Cardiac fibroblast (primary cell): ENCODE measurements around the gene JCAD.

Source experiments
- DNase-seq, 2 donors: peaks; one replicate each; pipeline versions ENCODE4 v3.0.0 to v3.0.0-alpha.2; 2010; ENCODE audit warnings: low read depth in 2 of 2
- H3K4me3 ChIP-seq, 2 donors: replicated peaks in 1 of 2; 1 replicate in 1 of 2; 2 replicates in 1 of 2; pipeline ENCODE4 v1.5.1; 2011; ENCODE audit warnings: low read depth in 2 of 2, low read length in 2 of 2, mild to moderate bottlenecking in 2 of 2, moderate library complexity in 1 of 2
- TF ChIP-seq, protein P1 (sequence below): IDR thresholded peaks from one replicate; pipeline ENCODE4 v1.5.1; 2011; ENCODE audit warnings: low read depth, mild to moderate bottlenecking, low read length, inconsistent platforms

The JCAD gene

DNA sequence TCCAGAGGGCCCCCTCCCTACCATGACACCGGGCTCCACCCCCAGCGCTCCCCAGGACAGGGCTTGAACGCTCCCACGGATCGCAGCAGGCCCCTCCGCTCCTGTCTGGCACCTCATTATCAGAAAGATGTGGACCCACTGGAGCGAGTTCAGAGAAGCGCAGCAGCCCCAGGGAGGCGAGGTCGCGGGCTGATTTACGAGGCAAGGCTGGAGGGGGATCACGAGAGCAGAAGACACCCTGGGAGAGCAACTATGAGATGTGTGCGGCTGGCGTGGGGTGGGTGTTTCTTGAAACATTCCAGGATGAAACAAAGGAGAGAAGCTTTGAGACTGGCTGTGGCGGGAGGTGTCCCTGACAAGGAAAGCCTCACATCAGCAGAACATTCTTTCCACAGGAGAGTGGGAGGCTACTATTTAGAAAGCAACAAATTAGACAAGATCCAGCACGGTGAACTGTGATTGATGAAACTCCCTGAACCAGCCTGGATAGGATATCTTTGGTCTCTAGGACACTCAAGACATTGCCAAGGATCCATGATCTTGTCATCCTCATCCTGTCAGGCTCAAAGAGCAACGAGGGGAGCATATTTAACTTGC is 66.0 kb downstream of the JCAD start:
- H3K4me3 ChIP-seq: no peak overlapping the region
- TF ChIP-seq, protein P1, sequence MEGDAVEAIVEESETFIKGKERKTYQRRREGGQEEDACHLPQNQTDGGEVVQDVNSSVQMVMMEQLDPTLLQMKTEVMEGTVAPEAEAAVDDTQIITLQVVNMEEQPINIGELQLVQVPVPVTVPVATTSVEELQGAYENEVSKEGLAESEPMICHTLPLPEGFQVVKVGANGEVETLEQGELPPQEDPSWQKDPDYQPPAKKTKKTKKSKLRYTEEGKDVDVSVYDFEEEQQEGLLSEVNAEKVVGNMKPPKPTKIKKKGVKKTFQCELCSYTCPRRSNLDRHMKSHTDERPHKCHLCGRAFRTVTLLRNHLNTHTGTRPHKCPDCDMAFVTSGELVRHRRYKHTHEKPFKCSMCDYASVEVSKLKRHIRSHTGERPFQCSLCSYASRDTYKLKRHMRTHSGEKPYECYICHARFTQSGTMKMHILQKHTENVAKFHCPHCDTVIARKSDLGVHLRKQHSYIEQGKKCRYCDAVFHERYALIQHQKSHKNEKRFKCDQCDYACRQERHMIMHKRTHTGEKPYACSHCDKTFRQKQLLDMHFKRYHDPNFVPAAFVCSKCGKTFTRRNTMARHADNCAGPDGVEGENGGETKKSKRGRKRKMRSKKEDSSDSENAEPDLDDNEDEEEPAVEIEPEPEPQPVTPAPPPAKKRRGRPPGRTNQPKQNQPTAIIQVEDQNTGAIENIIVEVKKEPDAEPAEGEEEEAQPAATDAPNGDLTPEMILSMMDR: no peak

DNA sequence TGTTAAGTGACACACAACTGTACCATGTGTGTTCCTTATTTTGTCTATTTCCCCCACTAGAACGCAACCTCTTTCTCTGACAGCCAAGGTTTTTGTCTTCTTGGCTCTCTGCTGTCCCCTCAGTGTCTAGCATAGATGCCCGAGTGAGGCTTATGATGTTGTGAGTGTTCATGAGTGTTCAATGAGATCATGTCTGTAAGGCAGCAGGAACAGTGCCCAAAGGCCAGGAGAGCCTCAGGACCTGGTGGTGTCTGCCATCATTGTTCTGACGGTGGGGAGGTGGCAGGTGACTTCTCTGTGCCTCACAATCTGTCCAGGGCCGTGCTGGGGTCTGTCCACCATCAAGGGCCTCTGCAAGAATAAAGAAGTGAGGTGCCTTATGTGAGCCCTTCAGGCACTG is 66.5 kb downstream of the JCAD start:
- TF ChIP-seq, protein P1: no peak
- no peak for DNase-seq
- no peak overlapping the region for H3K4me3 ChIP-seq

More for the DNA sequence above, 66.0 kb downstream of the JCAD start:
- DNase-seq: peak in 1 of 2 donors; percentile 35

DNA sequence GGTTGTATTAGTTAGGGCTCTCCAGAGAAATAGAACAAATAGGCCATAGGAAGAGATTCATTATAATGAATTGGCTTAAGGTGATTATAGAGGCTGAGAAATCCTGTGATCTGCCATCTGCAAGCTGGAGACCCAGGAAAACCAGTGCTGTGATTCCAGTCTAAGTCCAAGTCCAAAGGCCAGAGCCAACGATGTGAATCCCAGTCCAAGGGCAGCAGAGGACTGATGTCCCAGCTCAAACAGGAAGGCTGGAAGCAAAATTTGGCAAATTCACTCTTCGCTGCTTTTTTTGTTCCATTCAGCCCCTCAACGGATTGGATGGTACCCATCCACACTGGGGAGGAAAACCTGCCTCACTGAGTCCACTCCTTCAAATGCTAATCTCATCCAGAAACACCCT is 68.0 kb downstream of the JCAD start:
- DNase-seq: no peak
- H3K4me3 ChIP-seq: no peak overlapping the region
- TF ChIP-seq, protein P1: no peak

DNA sequence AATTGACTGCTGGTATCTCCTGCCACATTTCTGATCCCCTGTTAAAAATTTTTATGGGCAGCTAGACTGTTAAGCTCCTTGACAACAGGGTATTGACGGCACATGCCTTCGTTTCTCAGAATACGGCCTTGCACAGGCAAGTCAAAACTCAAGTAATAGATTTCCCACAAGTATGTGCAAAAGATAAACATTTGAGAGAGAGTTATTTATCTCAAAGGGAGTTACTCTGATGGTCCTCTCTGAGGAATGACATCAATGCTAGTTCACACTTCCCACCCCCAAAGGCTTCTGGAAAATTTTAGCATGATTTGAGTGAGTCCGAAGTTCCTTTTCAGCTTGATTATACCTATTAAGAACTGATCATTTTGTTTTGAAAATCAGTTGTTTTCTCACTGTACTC is 71.9 kb downstream of the JCAD start:
- TF ChIP-seq, protein P1: no peak
- no peak overlapping the region for H3K4me3 ChIP-seq
- peak in 1 of 2 donors; percentile 18 for DNase-seq

DNA sequence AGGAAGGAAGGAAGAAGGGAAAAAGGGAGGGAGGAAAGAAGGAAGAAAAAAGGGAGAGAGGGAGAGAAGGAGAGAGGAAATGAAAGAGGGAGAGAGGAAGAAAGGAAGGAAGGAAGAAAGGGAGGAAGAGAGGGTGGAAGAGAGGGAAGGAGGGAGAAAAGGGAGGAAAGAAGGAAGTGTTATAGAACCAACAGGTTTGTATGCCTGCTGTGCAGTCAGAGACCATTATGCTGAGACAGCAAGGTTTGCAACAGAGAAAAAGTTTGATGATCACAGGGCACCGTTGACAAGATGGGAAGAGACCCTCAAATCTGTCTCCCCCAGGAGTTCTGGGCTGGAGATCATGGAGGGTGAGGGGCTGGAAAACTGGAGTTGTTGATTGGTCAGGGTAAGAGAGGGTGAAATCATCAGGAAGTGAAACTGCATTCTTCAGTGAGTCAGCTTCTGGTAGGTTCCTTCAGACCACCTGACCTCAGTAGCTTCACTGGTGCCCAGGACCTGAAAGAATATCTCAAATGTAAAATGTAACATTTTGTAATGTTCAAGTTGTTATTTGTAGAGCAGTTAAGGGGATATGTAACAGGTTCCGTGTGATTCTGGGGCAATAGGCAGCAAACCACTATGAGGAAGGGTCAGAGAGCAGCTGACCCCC is 76.3 kb downstream of the JCAD start:
- DNase-seq: peak in 1 of 2 donors; percentile 16
- TF ChIP-seq, protein P1: no peak
- H3K4me3 ChIP-seq: no peak overlapping the region

DNA sequence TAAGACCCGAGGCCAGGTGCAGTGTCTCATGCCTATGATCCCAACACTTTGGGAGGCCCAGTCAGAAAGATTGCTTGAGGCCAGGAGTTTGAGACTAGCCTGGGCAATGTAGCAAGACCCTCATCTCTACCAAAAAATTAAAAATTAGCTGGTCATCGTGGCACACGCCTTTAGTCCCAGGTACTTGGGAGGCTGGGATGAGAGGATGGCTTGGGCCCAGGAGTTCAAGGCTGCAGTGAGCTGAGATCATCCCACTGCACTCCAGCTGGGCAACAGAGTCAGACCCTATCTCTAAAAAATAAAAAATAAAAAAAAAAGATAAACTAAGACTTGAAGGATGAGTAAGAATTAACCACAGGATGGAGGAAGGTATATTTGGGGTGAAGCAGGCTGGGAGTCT is 77.9 kb downstream of the JCAD start:
- TF ChIP-seq, protein P1: no peak
- H3K4me3 ChIP-seq: no peak overlapping the region
- no peak for DNase-seq
